Right lobe of liver (tissue), 6 donors: Measurements from ENCODE around the gene ATP6V0E1. TPM values are rescaled to one million over a fixed set of nuclear protein-coding genes. Genes with fewer than 3 reads are reported as not detected.

Experiments used
- ATAC-seq, 4 donors: fragments of 200-7000 bp; cut with Tn5 transposase; one replicate each; pipeline ENCODE4 v1.9.1; 2020; ENCODE audit warnings: mild to moderate bottlenecking in 4 of 4, moderate library complexity in 4 of 4
- DNase-seq, 3 donors: peaks; one replicate each; pipeline ENCODE4 v3.0.0-alpha.2; 2020
- H3K27ac ChIP-seq, 3 donors: fragments of 200-600 bp; one replicate each; pipeline ENCODE4 v1.8.0; 2022
- H3K27me3 ChIP-seq, 2 donors: fragments of 200-600 bp; one replicate each; pipeline ENCODE4 v1.8.0; 2022
- H3K36me3 ChIP-seq, 4 donors: fragments of 200-600 bp; sonication (generic) in 1 of 4; one replicate each; pipeline versions ENCODE4 v1.5.1 to v1.8.0; 2017 to 2022; ENCODE audit warnings: control low read depth in 1 of 4
- H3K4me1 ChIP-seq, 4 donors: fragments of 200-600 bp; sonication (generic) in 1 of 4; one replicate each; pipeline versions ENCODE4 v1.5.1 to v1.8.0; 2017 to 2022; ENCODE audit warnings: control low read depth in 1 of 4
- H3K4me3 ChIP-seq, 3 donors: fragments of 200-600 bp; one replicate each; pipeline ENCODE4 v1.8.0; 2022
- H3K9me3 ChIP-seq, 4 donors: fragments of 200-600 bp; sonication (generic) in 1 of 4; one replicate each; pipeline versions ENCODE4 v1.5.1 to v1.8.0; 2017 to 2022; ENCODE audit warnings: control low read depth in 1 of 4
- POLR2A ChIP-seq: fragments of 450-650 bp; IDR thresholded peaks from one replicate; pipeline ENCODE4 v1.6.1; 2017; ENCODE audit warnings: antibody characterized with exemption, mild to moderate bottlenecking
- WGBS: methylation state at CpG from one replicate; pipeline ENCODE4 v1.1.6; 2018; ENCODE audit warnings: low coverage, low lambda C conversion rate; ENCODE audit not compliant: insufficient coverage; ENCODE audit errors: missing lambda C conversion rate; 5-methylcytosine and 5-hydroxymethylcytosine counted together
- intact Hi-C, 2 donors: fragments of 100-400 bp; cut with DNase I; formaldehyde crosslinking; loops; one replicate each; pipeline versions ENCODE4 v1.11.2 to v1.14.1; 2022
- total RNA-seq, 6 experiments: library from RNA; depleted of rRNA in 2 of 6; stranded (reverse); fragments of >200 nt in 2 of 6; fragmentation: NEBNext Ultra II Directional in 3 of 6; extraction: Animal tissue kit (Norgen Biotek cat#: 25700) in 3 of 6; gene quantifications; one replicate each; pipeline versions ENCODE4 v1.1.0 to v1.2.4, GENCODE V29; 2016 to 2023
- TF ChIP-seq, protein P1 (sequence below), 4 donors: fragments of 200-600 bp in 3 of 4; fragments of 450-650 bp in 1 of 4; IDR thresholded peaks; one replicate each; pipeline versions ENCODE4 v1.5.1 to v1.8.0; 2016 to 2022; ENCODE audit warnings: antibody characterized with exemption in 4 of 4, mild to moderate bottlenecking in 2 of 4
- donor health status: DM: no; HTN: yes; CAD: no.
- donor health status: DM: no; HTN: no; CAD: no.
- donor health status: DM: no; HTN: no; CAD: no.
- donor health status: DM: no; HTN: yes; CAD: no.
- donor health status: DM: no; HTN: yes; CAD: no.

The ATP6V0E1 gene
- total RNA-seq, 6 experiments from 2014 or later: 83.1 to 202 (median 116) TPM

DNA sequence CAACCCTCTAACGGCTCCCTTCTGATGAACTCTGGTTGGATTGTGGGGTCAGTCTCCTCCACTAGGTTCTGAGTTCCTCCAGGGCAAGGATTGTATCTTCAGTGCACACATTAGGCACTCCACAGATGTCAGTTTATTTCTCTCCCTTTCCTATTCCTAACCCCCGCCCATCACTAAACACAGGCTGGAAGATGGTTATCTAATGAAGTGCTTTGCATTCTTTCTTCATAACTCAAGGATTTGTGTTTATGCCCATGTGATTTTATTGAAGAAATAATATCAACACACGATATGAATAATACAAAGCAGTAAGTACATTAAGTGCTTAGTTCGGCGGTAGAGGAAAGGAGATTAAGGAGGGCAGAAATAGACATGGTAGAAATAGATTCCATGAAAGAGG is 68.2 kb downstream of the ATP6V0E1 start:
- peaks cover 0 to 9% (median 0%) of the 10 kb centered on the region in 4 donors for H3K4me1 ChIP-seq
- H3K4me3 ChIP-seq: no peak overlapping the region
- DNase-seq (no peak), ATAC-seq (no peak)
- no peak overlapping the region for H3K27ac ChIP-seq
- H3K36me3 ChIP-seq: no peaks in the 10 kb centered on the region
- intact Hi-C loops: no loop called here
- no peaks in the 10 kb centered on the region for H3K9me3 ChIP-seq
- no peaks in the 10 kb centered on the region for H3K27me3 ChIP-seq
- TF ChIP-seq, protein P1, sequence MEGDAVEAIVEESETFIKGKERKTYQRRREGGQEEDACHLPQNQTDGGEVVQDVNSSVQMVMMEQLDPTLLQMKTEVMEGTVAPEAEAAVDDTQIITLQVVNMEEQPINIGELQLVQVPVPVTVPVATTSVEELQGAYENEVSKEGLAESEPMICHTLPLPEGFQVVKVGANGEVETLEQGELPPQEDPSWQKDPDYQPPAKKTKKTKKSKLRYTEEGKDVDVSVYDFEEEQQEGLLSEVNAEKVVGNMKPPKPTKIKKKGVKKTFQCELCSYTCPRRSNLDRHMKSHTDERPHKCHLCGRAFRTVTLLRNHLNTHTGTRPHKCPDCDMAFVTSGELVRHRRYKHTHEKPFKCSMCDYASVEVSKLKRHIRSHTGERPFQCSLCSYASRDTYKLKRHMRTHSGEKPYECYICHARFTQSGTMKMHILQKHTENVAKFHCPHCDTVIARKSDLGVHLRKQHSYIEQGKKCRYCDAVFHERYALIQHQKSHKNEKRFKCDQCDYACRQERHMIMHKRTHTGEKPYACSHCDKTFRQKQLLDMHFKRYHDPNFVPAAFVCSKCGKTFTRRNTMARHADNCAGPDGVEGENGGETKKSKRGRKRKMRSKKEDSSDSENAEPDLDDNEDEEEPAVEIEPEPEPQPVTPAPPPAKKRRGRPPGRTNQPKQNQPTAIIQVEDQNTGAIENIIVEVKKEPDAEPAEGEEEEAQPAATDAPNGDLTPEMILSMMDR (IDR thresholded peaks at IDR 0.05): no peak
- no peak for TF ChIP-seq POLR2A
- WGBS: 68% methylated on average over 5 of the region's 5 CpGs

DNA sequence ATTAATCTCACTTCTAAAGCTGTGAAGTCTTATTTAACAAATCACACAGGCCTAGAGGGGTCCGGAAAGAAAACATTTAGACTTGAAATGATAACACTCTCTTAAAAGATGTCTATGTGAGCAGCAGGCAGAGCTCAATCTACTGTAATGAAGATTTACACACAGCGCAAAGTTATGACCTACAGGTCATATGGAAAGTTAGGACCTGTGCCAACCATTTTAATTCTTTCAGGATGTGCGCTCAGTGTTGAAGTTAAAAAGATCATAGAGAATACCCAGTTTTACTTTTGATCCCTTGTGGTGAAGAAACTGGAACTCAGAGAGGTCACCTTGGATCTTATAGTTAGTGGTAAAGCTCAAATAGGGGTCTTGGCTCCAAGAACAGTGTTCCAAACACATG is 69.5 kb downstream of the ATP6V0E1 start:
- ATAC-seq (no peak), DNase-seq (no peak)
- WGBS: 67% methylated on average over 3 of the region's 3 CpGs
- TF ChIP-seq, protein P1 (IDR thresholded peaks at IDR 0.05): no peak
- no peak for TF ChIP-seq POLR2A
- Histone ChIP-seq H3K36me3 (no peaks in the 10 kb centered on the region), H3K9me3 (no peaks in the 10 kb centered on the region), H3K27ac (no peak overlapping the region), H3K27me3 (no peaks in the 10 kb centered on the region), H3K4me3 (no peak overlapping the region), H3K4me1 (peaks cover 0 to 14% (median under 1%) of the 10 kb centered on the region in 4 donors)
- intact Hi-C loops: no loop called here

DNA sequence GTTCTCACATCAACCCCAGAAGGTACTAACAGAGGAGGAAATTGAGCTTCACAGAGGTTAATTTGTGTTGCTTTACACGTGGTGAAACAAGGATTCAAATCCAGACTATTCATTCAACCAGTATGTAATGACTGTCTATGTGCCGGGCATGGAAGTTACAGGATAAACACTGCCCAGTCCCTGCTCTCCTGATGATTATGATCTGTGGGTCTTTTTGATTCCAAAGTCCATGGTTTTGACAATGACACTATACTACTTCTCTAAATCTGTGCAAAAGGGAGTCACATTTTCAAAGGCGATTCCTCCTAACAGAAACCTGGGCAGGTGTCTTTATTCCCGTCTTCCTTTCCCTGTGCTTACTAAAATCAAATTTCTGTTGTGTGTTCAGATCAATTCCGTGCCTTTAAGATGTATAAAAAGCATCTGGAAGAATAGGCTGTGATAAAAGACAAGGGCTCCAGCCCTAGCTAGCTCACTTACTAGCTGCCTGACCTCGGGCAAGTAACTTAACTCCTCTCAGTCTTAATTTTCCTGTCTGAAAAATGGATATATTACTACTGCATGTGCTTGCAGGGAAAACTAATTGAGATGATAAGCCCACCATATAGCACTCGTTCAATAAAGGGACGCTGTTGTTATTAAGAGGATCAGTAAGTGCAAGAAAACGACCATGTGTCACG is 71.6 kb downstream of the ATP6V0E1 start:
- Histone ChIP-seq H3K36me3 (no peaks in the 10 kb centered on the region), H3K27me3 (no peaks in the 10 kb centered on the region), H3K9me3 (no peaks in the 10 kb centered on the region), H3K27ac (no peak overlapping the region), H3K4me1 (peaks cover 0 to 24% (median 3%) of the 10 kb centered on the region in 4 donors), H3K4me3 (peak overlapping the region; percentile 96 to 99 (median 98))
- intact Hi-C loops: no loop called here
- TF ChIP-seq, protein P1 (IDR thresholded peaks at IDR 0.05): no peak
- no peak for TF ChIP-seq POLR2A
- 19% methylated on average over 10 of the region's 10 CpGs for WGBS
- DNase-seq (no peak), ATAC-seq (no peak)

DNA sequence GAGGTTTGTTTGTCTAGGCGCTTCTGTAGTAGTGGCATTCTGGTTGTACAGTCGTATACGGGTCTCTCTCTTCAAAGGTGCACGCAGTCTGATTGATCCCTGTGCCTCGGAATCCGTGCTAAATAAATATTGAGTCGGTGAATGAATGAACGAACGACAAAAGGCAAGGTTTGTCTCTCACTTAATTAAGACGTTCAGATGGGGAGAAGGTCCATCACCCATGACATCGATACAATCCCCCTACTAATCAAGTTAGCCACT is 72.1 kb downstream of the ATP6V0E1 start:
- ATAC-seq: no peak
- no peaks in the 10 kb centered on the region for H3K9me3 ChIP-seq
- no peaks in the 10 kb centered on the region for H3K36me3 ChIP-seq
- peak overlapping the region; percentile 96 to 99 (median 98) for H3K4me3 ChIP-seq
- no peak for DNase-seq
- 0% methylated on average over 11 of the region's 11 CpGs for WGBS
- TF ChIP-seq, protein P1 (IDR thresholded peaks at IDR 0.05): no peak
- TF ChIP-seq POLR2A: no peak
- H3K4me1 ChIP-seq: peaks cover 0 to 24% (median 3%) of the 10 kb centered on the region in 4 donors
- intact Hi-C loops: no loop called here
- no peaks in the 10 kb centered on the region for H3K27me3 ChIP-seq
- peak overlapping the region in 1 of 3 donors; percentile 98 for H3K27ac ChIP-seq
